ENCODE results near the gene AGAP1.

Gene AGAP1

DNA sequence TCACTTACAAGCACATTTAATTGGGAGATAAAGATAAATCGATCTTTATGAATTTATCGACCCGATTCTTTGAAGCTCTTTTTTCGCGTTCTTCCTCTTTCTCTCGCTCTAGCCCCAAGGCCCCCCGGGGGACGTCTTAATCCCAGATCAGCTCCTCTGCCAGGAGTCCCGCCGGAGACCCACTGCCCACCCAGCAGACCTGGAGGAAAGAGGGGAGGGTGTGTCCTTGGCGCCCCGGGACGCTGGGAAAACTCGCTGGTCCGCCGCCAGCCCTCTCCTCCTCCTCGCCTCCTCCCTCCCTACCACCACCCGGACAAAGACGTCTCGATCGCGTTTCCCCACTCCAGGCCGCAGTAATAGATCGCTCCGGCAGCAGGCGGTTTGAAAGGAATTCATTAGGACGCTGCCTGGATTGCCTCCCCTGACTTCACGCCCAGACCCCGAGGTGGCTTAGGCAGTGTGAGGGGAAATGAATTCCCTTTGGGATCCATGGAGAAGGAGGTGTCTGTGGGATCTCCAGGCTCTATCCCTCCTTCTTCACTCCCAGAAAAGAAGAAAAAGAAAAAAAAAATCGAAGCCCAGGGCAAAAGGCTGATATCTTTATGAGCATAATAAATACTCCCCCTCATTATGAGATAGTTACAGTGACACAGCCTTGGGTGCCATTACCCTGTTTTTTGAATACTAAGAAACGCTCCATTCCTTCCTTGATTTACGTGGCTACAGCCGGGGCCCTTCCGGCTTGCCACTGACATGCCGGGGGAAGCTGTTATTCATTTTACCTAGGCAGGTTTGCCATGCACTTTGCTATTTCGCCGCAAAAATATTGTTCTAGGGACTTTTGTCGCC is 676.1 kb downstream of the AGAP1 start:
- DNase-seq = no peak

- DNase-seq = no peak
These were observed 676.8 kb downstream of the AGAP1 start for GRCh38 chr2:236170590-236171165.

DNA sequence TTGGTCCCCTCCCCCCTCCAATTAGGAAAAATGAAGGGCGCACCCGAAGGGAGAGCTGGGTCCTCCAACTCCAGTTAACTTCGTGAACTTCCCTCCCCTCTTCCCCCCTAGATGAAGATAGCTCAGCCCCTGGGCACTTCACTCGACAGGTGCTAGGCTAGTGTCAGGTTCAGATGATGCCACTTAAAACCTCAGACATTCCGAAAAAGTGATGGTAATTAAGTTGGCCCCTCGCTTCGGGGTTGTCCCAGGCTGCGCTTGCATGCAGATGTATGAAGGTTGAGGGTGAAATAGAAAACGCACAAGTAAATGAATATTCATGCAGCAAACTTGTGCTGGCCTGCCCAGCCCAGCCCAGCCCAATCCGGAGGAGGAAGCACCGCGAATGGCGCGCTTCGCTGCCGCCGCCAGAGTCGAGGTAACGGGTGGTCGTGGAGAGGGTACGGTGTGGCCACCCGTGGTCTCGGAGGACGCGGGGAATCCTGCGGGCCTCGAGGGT is 677.4 kb downstream of the AGAP1 start:
- DNase-seq = no peak

DNA sequence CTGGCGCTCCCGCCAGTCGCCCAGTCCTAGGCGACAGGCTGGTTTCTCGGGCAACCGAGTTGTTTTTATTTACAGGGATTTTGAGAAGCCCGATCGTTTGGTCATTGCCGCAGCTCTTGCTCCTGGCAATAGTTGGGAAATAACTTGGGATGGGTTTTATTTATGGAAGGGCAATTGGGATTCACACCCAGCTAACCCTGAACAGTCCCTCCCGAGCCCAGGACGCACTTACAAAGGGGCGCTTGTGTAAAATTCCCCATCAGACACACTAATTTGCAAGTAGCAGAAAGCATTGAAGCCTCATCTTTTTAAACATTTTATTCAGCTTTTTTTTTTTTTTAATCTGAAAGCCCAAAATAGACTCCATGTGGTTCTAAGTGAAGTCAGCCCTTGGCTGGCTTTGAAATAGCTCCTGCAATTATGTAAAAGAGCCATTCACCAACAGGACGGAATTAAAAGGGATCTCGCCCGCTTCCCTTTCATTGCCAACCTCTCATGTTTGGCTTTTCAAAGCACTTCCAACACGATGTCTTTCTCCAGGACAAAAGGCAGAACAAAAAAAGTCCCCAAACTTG is 677.9 kb downstream of the AGAP1 start:
- no peak for DNase-seq

DNA sequence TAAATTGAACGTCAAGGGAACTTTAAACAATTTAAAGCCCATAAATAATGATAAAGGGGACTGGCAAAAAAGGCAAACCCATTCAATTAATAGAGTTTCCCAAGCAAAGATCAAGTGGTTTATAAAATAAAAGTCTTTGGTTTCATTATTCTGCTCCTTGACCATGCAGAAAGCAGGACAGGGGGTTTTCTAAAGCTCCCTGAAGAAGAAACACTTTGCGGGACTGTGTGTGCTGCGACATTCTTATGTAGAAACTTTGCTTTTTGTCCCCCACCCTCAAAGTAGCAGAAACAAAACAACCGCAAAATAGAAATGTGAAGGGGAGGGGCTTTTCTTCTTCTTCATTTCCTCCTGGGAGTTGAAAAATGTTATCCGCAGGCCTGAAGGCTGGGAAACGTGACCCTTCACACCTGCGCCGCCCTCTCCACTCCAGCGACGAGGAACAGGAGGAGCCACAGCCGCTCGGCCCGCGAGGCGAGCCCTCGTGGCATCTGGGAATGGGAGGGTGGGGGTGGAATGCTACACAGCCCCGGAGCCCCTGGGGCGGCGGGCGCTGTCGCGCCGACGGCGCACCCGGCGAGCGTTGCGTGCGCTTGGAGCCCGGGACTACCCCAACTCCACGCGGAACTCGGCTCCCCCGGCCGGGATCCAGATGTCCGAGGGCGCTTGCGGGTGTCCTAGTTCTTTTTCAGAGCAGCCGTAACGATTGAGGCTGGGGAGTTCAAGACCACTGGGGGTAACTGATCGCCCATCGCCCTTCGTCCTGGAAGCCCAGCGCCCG is 678.6 kb downstream of the AGAP1 start:
- no peak for DNase-seq

- DNase-seq = no peak
These were observed 679.3 kb downstream of the AGAP1 start for GRCh38 chr2:236173036-236173728.

- DNase-seq = no peak
These were observed 680.1 kb downstream of the AGAP1 start for GRCh38 chr2:236173729-236174607.

- DNase-seq = no peak
These were observed 681.8 kb downstream of the AGAP1 start for GRCh38 chr2:236175548-236176150.

GRCh38 chr2:236176417-236176816 is 682.6 kb downstream of the AGAP1 start:
- DNase-seq = peak; percentile 26

DNA sequence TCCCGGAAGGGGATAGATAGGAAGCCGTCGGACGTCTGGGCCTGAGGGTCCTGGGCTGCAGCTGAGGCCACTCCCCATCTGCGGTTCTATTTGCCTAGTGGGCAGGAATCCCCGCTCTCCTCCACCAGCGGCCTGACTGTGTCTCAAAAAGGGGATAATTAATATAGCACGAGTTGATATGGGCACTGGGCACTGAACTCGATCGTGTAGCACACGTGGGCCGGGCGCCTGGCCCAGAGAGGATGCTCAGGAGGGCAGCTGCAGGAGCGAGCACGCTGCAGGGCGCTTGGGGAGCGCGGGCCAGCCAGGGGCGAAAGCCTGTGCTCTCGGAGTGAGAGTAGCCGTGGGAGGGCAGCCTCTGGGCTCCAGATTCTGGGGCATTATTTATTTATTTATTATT is 683.1 kb downstream of the AGAP1 start:
- DNase-seq = no peak

- DNase-seq = peak; percentile 33
These were observed 683.7 kb downstream of the AGAP1 start for GRCh38 chr2:236177604-236177966.

GRCh38 chr2:236177967-236178889 is 684.4 kb downstream of the AGAP1 start:
- DNase-seq = peak; percentile 76

DNA sequence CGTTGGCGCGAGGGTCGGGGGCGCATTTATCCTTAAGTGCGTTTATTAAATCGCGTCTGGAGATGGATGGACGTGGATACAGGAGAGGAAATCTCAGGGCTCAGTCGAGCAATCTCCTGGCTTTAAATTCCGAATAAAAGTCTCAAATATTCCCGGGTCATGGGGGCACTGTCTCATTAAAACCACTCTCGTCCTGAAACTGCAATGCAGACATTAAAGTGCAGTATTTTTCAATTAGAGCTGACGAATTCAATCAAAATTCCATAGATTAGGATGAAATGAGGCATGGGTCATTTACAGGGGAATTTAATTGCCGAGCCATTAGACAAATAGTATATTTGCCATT is 685.0 kb downstream of the AGAP1 start:
- DNase-seq = peak; percentile 33

DNA sequence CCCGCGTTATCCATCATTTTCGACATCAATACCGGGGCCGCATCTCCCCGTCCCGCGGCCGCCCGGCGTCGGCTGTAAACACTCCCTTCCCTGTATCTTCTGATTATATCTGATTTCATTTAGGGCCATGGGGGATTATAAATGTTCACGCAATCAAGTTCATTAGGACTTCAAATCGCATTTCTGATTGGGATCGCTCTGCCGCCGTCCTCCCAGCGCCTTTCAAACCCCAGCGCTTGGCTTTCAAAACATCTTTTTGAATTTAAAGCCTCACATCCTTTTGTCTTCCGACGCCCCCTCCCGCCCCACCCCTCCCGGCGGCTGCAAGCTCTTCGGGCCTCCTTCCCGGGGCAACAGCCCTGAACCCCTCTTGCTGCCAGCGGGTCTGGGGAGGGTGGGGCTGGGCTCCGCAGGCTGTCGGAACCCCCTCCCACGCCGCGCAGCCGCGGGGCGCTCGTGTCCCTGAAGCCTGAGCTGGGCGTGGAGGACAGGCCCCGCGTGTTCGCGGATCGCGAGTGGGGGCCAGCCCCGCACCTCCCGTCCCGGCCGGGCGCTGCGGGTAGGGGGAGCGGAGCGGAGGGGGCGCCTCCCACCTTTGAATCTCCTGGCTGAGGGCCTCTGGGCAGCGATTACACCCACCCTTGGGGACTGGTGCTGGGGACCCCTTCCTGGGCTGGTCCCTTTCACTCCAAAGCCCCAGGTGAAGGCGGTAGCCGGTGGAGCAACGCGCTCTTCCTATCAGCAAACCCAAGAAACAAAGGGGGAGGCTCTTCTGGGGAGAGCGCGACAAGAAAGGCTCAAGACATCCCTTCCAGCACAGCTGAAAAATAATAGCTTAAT is 685.6 kb downstream of the AGAP1 start:
- DNase-seq = peak; percentile 52

GRCh38 chr2:236180076-236180816 is 686.4 kb downstream of the AGAP1 start:
- DNase-seq = peak; percentile 80

DNA sequence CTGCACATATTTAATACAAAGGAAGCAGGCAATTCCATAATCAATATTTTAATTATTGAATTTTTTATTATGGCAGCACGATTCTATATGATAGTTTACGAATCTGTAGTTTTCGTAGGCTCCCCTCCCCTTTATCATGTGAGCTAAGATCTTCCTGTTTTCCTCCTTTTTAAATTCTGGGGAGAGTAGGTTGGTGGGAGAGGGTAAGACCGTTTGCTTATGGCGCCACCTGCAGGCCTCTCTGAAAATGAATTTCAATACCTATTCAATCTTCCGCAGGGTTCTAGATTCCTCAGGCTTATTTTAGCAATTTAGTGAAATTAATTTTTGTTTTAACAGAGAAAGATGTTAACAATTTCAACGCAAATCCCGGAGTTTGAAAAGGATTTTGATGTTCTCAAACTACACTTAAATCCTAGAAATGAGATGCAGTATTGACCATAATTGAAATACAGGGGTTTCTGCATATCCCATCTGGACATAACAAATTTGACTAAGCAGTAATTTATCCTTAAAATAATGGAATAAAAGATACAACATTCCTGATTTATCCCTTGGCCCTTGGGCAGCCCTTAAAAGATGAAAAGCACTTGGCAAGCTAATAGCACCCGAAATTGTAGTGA is 687.1 kb downstream of the AGAP1 start:
- DNase-seq = peak; percentile 68

Measured in EL (cell line).